MM.1S (cell line): ENCODE results near the gene PRMT1.

Source experiments
- CTCF ChIP-seq: fragments of 300-600 bp; sonication (generic); IDR thresholded peaks from 2 replicates; pipeline ENCODE4 v1.5.1; 2016; ENCODE audit warnings: antibody characterized with exemption, low read length, mixed read lengths
- EZH2 ChIP-seq: fragments of 300-600 bp; sonication (generic); optimal IDR thresholded peaks from 2 replicates; pipeline ENCODE3; 2017; ENCODE audit warnings: low read depth, mild to moderate bottlenecking, antibody characterized with exemption, low read length, mixed read lengths
- EZH2phosphoT487 ChIP-seq: fragments of 300-600 bp; sonication (generic); IDR thresholded peaks from 2 replicates; pipeline ENCODE4 v1.6.1; 2018; ENCODE audit warnings: antibody characterized with exemption, low read length

DNA sequence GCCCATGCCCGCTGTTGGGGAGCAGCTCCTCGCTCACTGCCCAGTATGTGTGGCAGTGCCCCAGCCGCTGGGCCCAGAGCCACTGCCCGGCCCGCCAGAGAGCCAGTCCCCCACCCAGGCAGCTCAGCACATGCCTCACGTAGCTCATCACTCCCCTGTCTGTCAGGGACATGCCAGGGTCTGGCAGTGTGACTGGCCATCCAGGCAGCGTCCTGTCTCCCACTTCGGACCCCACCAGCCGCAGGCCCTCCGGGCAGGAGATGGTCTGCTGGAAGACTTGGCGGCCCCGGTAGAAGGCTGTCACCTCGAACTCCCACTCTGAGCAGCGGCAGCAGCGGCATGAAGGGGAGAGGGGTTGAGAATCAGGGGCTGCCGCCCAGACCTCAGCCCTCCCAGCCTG lies 15.1 kb upstream of the PRMT1 start:
- TF ChIP-seq EZH2 = no peak
- no peak for TF ChIP-seq CTCF
- no peak for TF ChIP-seq EZH2phosphoT487
